Stimulated activated naive CD8-positive, alpha-beta T cell treated with anti-CD3 and anti-CD28 coated beads, Interleukin-15, Interleukin-2, amounts not matched to agents 100 ng/mL and 50 ng/mL, for 24 hours (primary cell): ENCODE results near the gene MPPED1.

ENCODE experiments used
- H3K27ac Mint-ChIP-seq: one replicate; pipeline ENCODE4 v1.8.0; 2021; ENCODE audit warnings: mild to moderate bottlenecking, mixed read lengths
- H3K27me3 Mint-ChIP-seq: one replicate; pipeline ENCODE4 v1.8.0; 2021; ENCODE audit warnings: mixed read lengths
- H3K36me3 Mint-ChIP-seq: one replicate; pipeline ENCODE4 v1.8.0; 2021; ENCODE audit warnings: low read depth, mixed read lengths
- H3K4me1 Mint-ChIP-seq: one replicate; pipeline ENCODE4 v1.8.0; 2021; ENCODE audit warnings: low read depth, mixed read lengths
- H3K4me3 Mint-ChIP-seq: one replicate; pipeline ENCODE4 v1.8.0; 2021; ENCODE audit warnings: mild to moderate bottlenecking, mixed read lengths
- H3K9me3 Mint-ChIP-seq: one replicate; pipeline ENCODE4 v1.8.0; 2021; ENCODE audit warnings: mixed read lengths

MPPED1 gene

DNA sequence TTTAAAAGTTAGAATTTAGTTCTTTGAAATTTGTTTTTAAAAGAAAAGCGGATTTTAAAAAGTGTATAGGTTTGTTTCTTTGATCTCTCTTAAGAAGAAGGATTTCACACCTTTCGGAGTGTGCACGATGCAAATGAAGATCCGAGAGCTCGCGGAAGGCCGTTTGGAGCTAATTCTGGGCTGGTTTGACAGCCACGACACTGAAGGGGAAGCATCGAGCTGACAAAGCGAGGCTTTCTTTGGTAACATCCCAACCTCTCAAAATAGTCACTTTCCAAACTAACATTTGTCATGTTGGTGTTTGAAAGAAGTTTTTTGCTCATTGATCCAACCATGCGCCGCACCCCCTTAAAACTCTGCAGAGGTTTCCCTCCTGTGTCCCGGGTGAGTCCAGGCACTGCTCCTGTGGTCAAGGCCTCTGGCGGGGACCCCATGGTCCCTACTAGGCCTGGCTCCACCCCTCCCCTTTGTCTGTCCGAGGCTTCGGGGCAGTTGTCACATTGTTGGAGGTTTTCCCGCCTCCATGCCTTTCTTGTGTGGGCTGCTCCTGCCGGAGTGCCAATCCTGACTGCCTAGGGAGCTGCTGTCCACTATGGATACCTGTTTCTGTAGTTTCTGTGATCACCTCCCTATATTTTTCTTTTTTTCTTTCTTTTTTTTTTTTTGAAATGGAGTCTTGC, 39.7 kb downstream of the MPPED1 start:
- no peaks in the 10 kb centered on the region for H3K4me1 Mint-ChIP-seq
- H3K4me3 Mint-ChIP-seq: no peak overlapping the region
- H3K27ac Mint-ChIP-seq: no peak overlapping the region
- peaks cover 17% of the 10 kb centered on the region for H3K27me3 Mint-ChIP-seq
- H3K9me3 Mint-ChIP-seq: no peaks in the 10 kb centered on the region
- H3K36me3 Mint-ChIP-seq: no peaks in the 10 kb centered on the region

DNA sequence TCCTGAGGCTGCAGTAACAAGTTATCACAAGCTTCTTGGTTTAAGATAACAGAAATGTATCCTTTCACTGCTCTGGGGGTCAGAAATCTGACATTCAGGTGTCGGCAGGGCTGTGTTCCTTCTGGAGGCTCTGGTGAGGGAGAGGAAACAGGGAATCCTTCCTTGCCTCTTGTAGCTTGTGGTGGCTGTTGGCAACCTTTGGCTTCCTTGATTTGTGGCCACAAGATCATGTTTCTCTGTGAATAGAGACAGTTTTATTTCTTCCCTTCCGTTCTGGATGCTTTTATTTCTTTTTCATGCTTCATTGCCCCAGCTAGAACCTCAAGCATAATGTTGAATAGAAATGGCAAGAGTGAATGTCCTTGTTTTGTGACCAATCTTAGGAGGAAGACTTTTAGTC, 44.0 kb downstream of the MPPED1 start:
- Mint-ChIP-seq H3K9me3 (no peaks in the 10 kb centered on the region), H3K4me1 (no peaks in the 10 kb centered on the region), H3K36me3 (no peaks in the 10 kb centered on the region), H3K4me3 (no peak overlapping the region), H3K27me3 (peaks cover 34% of the 10 kb centered on the region), H3K27ac (no peak overlapping the region)

DNA sequence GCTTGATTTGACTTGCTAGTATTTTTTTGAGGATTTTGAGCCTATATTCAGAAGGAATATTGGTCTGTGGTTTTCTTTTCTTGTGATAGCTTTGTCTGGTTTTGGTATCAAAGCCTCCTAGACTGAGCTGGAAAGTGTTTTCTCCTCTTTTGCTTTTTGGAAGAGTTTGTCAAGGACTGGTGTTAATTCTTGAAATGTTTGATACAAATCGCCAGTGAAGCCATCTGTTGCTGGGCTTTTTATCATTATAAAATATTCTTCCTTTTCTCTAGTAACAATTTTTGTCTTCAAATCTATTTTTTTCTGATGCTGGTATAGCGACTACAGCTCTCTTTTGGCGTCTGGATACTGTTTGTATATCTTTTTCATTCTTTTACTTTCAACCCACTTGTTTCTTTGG, 45.2 kb downstream of the MPPED1 start:
- Mint-ChIP-seq H3K27me3 (peaks cover 37% of the 10 kb centered on the region), H3K4me1 (no peaks in the 10 kb centered on the region), H3K36me3 (no peaks in the 10 kb centered on the region), H3K4me3 (no peak overlapping the region), H3K9me3 (no peaks in the 10 kb centered on the region), H3K27ac (no peak overlapping the region)

DNA sequence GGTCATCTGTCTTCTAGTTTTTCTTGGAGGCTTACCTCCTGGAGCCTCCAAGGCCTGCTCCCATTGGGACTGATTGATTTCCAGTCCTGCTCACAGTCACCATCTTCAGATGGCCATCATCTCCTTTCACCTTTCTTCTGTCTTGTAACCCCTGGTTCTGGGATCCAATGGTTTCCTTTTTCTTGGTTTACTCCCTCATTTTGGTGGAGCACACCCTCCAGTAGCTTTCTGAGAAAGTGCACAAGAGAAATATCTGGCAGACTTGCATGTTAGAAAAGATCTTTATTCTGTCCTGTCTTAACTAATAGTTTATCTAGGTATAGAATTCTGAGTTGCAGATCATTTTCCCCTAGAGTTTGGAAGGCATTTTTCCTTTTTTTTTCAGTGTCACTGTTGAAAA, 50.9 kb downstream of the MPPED1 start:
- Mint-ChIP-seq H3K4me3 (no peak overlapping the region), H3K27ac (no peak overlapping the region), H3K4me1 (no peaks in the 10 kb centered on the region), H3K9me3 (peaks cover 14% of the 10 kb centered on the region), H3K36me3 (no peaks in the 10 kb centered on the region), H3K27me3 (peaks cover 41% of the 10 kb centered on the region)

DNA sequence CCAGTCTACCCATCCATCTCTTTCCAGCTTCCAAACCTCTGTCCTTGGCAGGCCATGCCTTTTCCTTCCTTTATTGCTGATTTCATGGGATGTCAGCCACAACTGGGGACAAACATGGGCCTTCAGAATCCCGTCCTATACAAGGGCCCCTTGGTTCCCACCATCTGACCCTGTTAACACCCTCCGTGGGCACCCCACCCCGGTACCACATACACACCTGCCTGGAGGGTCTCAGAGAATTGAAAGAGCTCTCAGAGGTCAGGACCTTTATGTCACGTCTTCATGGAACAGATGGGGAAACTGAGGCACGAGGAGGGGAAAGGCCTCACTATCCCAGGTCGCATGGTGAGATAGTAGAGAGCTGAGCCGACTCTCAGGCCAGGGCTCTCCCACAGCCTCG, 53.0 kb downstream of the MPPED1 start:
- H3K27ac Mint-ChIP-seq: no peak overlapping the region

DNA sequence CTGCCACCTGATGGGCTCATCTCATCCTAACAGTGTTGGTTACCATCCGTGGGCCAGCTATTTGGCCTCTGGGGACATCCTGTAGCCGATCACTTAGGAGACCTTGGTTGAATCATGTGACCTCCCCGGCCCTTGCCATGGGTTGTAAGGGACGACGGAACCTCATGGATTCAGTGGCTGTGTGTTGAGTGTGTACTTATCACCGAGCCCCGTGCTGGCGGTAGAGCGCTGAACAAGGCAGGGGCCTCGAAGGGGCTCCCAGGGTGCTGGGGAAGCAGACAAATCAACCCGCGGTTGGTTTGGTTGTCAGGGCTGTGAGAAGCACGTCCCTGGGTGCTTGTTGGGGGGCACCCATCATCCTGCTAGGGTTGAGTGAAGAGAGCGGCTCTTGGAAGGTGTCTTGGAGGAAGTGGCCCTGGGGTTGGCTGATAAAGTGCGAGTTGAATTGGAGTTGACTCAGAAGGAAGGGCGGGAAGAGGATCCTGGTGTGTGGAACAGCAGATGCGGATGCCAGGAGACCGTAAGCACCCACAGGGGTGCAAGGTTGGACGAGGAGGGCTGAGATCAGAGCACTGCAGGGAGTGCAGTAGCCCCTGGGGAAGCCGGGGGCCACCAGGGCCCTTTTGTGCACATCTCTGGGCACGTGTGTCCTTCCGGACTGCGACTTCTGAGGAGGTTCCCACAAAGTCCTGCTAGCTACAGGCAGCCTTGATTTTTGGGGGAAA, 53.6 kb downstream of the MPPED1 start:
- Mint-ChIP-seq H3K4me1 (no peaks in the 10 kb centered on the region), H3K9me3 (peaks cover 14% of the 10 kb centered on the region), H3K27me3 (peaks cover 53% of the 10 kb centered on the region), H3K36me3 (no peaks in the 10 kb centered on the region), H3K4me3 (no peak overlapping the region), H3K27ac (no peak overlapping the region)

More for the DNA sequence above, 53.0 kb downstream of the MPPED1 start:
- Mint-ChIP-seq H3K4me3 (no peak overlapping the region), H3K4me1 (no peaks in the 10 kb centered on the region), H3K9me3 (peaks cover 14% of the 10 kb centered on the region), H3K27me3 (peaks cover 49% of the 10 kb centered on the region), H3K36me3 (no peaks in the 10 kb centered on the region)

DNA sequence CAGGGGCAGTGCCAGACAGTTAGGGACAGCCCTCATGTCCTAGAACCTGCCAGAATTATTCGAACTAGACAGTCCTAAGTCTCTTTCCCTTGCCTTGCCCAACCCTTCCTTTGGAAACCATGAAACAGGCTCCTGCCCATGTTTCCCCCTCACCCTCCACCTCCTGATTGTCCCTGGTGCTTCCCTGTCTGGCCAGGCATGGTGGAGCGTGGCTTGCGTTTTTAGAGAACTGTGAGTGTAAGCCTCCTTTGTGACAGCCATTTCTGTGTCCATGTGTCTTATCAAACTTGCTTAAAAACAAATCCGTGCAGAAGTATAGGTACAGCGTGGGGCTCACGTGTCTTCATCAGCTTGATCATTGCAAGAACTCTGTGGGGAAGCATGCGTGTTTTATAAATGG, 54.9 kb downstream of the MPPED1 start:
- H3K27me3 Mint-ChIP-seq: peaks cover 48% of the 10 kb centered on the region

DNA sequence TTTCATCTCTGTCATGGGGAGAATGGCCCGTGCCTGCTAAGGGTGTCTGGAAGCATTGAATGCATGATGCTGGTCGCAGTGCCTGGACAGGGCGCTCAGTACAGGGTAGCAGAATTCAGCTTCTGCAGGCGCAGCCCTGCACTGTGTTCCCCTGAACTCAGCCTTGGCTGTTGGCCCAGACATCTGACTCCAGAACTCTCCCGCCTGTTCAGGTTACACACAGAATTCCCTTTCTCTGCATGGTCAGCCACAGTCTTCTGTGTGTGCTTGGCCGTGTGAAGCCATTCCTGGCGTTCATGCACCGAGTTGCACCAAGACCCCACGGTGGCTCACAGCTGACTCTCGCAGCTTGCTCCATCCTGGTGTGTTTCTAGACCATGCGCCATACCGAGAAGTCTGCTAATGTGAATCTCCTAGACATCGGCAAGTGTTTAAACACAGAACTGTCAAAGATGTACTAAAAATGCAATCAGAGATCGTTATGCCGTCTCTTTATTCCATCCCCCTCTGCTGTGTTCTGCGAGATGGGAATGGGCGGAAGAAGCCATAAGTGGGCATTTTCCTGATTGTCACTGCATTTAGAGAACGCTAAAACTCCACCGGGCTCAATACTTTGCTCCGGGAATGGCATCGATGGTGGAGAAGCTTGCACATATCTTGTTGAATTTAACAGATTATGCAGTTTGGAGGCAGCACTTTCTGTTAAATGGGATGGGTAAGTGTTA, 55.6 kb downstream of the MPPED1 start:
- no peaks in the 10 kb centered on the region for H3K36me3 Mint-ChIP-seq
- H3K4me1 Mint-ChIP-seq: no peaks in the 10 kb centered on the region
- H3K27ac Mint-ChIP-seq: no peak overlapping the region
- peaks cover 48% of the 10 kb centered on the region for H3K27me3 Mint-ChIP-seq
- peaks cover 14% of the 10 kb centered on the region for H3K9me3 Mint-ChIP-seq
- H3K4me3 Mint-ChIP-seq: no peak overlapping the region

More for the DNA sequence above, 54.9 kb downstream of the MPPED1 start:
- Mint-ChIP-seq H3K27ac (no peak overlapping the region), H3K36me3 (no peaks in the 10 kb centered on the region), H3K4me1 (no peaks in the 10 kb centered on the region), H3K9me3 (peaks cover 14% of the 10 kb centered on the region), H3K4me3 (no peak overlapping the region)

DNA sequence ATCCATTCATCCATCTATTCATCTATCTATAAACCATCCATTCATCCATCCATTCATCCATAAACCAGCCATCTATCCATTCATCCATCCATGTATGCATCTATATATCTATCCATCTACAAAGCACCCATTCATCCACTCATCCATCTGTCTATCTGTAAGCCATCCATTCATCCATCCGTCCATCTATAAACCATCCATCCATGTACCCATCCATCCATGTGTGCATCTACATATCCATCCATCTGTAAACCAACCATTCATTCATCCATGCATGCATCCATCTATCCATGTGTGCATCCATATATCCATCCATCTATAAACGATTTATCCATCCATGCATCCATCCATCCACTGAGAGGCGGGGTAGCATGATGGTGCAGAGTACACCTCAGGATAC, 58.4 kb downstream of the MPPED1 start:
- no peaks in the 10 kb centered on the region for H3K4me1 Mint-ChIP-seq
- H3K36me3 Mint-ChIP-seq: no peaks in the 10 kb centered on the region
- no peak overlapping the region for H3K27ac Mint-ChIP-seq
- no peaks in the 10 kb centered on the region for H3K9me3 Mint-ChIP-seq
- peaks cover 42% of the 10 kb centered on the region for H3K27me3 Mint-ChIP-seq
- no peak overlapping the region for H3K4me3 Mint-ChIP-seq

DNA sequence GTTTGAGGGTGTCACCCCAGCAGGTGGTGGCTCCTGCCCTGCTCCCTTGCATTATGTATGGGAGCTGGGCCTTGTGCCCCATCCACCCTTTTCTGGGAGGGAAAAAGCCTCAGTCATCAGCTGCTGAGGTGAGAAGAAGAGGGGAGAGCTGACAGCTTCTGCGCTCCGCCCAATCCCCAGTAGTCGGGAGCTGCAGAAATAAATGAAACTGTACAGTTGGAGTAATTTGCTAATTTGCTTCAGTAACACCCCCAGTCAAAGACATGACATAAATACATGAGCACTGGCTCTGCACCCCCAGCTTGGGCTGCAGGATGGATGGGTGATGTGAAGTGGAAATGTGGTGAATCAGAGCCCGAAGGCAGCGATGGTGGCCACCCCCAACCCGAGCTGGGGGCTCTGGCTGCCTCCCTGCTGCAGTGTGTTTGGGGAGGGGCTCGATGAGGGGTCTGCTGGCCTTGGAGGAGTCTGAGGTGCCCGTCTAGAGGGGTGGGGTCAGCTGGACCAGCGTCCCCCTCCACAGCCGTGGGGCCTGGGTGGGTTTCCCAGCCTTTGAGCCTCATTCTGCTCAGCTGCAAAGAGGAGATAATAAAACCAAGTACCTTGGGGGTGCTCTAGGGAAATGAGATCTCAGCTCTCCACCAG, 59.2 kb downstream of the MPPED1 start:
- peaks cover 42% of the 10 kb centered on the region for H3K27me3 Mint-ChIP-seq
- no peaks in the 10 kb centered on the region for H3K36me3 Mint-ChIP-seq
- no peak overlapping the region for H3K27ac Mint-ChIP-seq
- H3K9me3 Mint-ChIP-seq: no peaks in the 10 kb centered on the region
- no peak overlapping the region for H3K4me3 Mint-ChIP-seq
- no peaks in the 10 kb centered on the region for H3K4me1 Mint-ChIP-seq

DNA sequence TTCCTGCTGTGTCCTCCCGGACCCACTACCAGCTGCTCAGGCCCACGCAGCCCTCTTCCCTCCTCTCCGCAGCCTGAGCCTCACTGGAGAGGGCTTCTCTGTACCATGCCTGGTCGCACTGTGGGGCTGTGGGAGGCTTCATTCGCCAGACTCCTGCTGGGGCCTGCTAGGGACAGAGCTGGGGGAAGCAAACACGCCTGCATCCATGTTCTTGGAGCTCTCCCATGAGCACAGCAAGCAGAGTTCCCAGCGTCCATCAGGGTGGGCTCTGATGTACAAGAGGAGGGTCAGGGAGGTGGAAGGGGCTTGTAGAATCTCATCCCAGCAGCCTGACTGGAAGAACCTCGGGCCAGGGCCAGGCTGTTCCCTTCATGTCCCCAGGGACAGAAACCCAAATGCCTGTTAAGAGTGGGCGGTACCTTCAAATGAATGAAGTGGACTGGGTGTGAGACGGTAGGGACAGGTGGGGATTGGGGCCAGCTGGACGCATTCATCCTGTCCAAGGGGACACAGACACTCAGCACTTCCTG, 59.9 kb downstream of the MPPED1 start:
- no peaks in the 10 kb centered on the region for H3K36me3 Mint-ChIP-seq
- H3K27ac Mint-ChIP-seq: no peak overlapping the region
- no peaks in the 10 kb centered on the region for H3K9me3 Mint-ChIP-seq
- peaks cover 39% of the 10 kb centered on the region for H3K27me3 Mint-ChIP-seq
- H3K4me1 Mint-ChIP-seq: no peaks in the 10 kb centered on the region
- no peak overlapping the region for H3K4me3 Mint-ChIP-seq

DNA sequence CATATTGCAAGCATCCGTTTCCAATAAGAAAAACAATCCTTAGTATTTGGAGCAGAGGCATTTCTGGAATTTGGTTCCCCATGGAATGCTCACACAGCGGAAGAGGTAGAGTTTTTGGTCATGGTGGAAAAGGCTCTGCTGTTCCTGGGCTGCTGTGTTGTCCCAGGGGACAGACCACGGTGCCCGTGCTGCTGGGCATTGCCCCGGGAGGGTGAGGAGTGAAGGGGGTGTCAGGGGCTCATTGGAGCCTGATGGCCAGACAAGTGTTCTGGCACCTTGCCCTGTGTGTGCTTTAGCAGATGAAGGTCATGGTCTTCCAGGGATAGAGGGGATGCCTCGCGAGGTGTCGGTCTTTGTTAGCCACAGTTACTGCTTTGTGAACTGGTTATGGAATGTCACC, 61.2 kb downstream of the MPPED1 start:
- Mint-ChIP-seq H3K27me3 (peaks cover 34% of the 10 kb centered on the region), H3K36me3 (no peaks in the 10 kb centered on the region), H3K9me3 (no peaks in the 10 kb centered on the region), H3K4me1 (no peaks in the 10 kb centered on the region), H3K27ac (no peak overlapping the region), H3K4me3 (no peak overlapping the region)

DNA sequence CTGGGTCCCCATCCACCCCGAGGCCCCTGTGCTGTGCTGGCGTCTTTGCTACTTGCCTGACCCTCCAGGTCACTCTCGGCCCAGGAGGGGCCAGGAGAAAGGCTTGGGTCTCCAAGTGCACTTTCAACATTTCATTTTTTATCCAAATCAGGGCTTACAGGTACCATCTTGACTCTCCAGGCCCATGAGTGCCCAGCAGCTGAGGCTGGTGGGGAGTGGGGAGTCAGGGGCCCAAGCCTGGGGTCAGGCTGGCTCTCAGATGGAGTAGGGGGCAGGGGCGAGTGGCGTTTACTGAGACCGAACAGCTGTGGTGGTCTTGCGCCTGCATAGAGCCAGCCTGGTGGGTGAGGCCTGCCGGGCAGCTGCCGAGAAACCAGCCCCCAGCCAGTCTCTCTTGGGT, 61.6 kb downstream of the MPPED1 start:
- Mint-ChIP-seq H3K27me3 (peaks cover 30% of the 10 kb centered on the region), H3K4me1 (no peaks in the 10 kb centered on the region), H3K9me3 (no peaks in the 10 kb centered on the region), H3K36me3 (no peaks in the 10 kb centered on the region), H3K27ac (no peak overlapping the region), H3K4me3 (no peak overlapping the region)

DNA sequence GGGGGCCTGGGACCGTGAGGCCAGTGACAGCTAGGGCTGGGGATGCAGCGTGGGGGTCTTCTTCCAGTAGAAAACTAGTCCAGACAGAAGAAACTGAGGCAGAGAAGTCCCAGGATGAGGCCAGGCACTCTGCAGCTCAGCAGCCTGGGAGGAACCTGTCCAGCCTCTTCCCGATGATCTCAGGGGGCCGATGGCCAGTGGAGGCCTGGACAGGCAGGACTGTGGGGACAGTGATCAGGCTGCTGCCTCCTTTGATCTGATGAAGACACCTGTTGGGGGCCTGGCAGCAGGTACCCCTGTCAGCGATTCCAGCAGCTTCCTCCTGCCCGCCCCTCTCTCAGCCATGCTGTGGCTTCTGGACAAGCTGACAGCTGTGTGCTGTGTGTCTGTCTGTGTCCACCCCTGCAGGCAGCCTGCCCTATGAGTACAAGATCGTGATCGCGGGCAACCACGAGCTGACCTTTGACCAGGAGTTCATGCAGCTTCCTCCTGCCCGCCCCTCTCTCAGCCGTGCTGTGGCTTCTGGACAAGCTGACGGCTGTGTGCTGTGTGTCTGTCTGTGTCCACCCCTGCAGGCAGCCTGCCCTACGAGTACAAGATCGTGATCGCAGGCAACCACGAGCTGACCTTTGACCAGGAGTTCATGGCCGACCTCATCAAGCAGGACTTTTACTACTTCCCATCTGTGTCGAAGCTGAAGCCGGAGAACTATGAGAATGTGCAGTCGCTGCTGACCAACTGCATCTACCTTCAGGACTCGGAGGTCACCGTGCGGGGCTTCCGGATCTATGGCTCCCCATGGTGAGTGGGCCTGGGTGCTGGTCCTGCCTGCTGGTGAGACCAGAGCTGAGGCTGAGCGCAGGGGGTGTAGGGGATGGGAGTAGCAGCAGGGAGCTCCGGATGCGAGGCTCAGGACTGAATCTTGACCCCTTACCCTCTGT, 62.6 kb downstream of the MPPED1 start:
- Mint-ChIP-seq H3K27ac (no peak overlapping the region), H3K4me1 (no peaks in the 10 kb centered on the region), H3K27me3 (peaks cover 20% of the 10 kb centered on the region), H3K4me3 (no peak overlapping the region), H3K9me3 (no peaks in the 10 kb centered on the region), H3K36me3 (no peaks in the 10 kb centered on the region)
